HUES6 (cell line): ENCODE results near the gene ESRRB.
A peak's percentile ranks its signal among the peaks of the same experiment; 100 is the strongest.

Source experiments
- H3K27ac ChIP-seq: 2 replicates; pipeline ENCODE4 v1.7.0; 2013; ENCODE audit warnings: low read depth, mild to moderate bottlenecking, low read length, inconsistent platforms
- H3K27me3 ChIP-seq: 2 replicates; pipeline ENCODE4 v1.6.1; 2013; ENCODE audit warnings: low read length; ENCODE audit not compliant: control insufficient read depth, insufficient read depth
- H3K36me3 ChIP-seq: 2 replicates; pipeline ENCODE4 v1.6.1; 2013; ENCODE audit warnings: low read length; ENCODE audit not compliant: control insufficient read depth, insufficient read depth
- H3K4me1 ChIP-seq: 2 replicates; pipeline ENCODE4 v1.6.1; 2013; ENCODE audit warnings: low read length; ENCODE audit not compliant: control insufficient read depth, insufficient read depth
- H3K4me3 ChIP-seq: 2 replicates; pipeline ENCODE4 v1.5.1; 2013; ENCODE audit warnings: low read depth, low read length
- H3K9ac ChIP-seq: one replicate; pipeline ENCODE4 v1.6.1; 2013; ENCODE audit warnings: mild to moderate bottlenecking, low read length
- H3K9me3 ChIP-seq: 2 replicates; pipeline ENCODE4 v1.6.1; 2013; ENCODE audit warnings: low read depth, low read length; ENCODE audit not compliant: control insufficient read depth, insufficient read depth

The ESRRB gene

GRCh38 chr14:76375947-76376404 lies at the start of gene ESRRB:
Gene ESRRB, plus strand, starts transcription at chr14:76376137. Its CDS starts 265 bp downstream, at chr14:76376402.
- peak within 1 kb of the TSS; percentile 22 for H3K9ac ChIP-seq
- no peak within 1 kb of the TSS for H3K27ac ChIP-seq
- peaks cover 100% of the 10 kb centered on the region for H3K27me3 ChIP-seq
- peak within 1 kb of the TSS; percentile 76 for H3K4me3 ChIP-seq
- no peaks in the 10 kb centered on the region for H3K36me3 ChIP-seq
- peaks cover 10% of the 10 kb centered on the region; the same call in 1 of the 2 replicates for H3K4me1 ChIP-seq
- H3K9me3 ChIP-seq = no peaks in the 10 kb centered on the region

- Histone ChIP-seq H3K4me3 (no peak overlapping the region), H3K9ac (no peak overlapping the region), H3K36me3 (no peaks in the 10 kb centered on the region), H3K27ac (no peak overlapping the region), H3K9me3 (no peaks in the 10 kb centered on the region), H3K4me1 (peaks cover 24% of the 10 kb centered on the region), H3K27me3 (peaks cover 36% of the 10 kb centered on the region)
Observed at GRCh38 chr14:76326918-76327689, 48.8 kb upstream of the ESRRB start.

DNA sequence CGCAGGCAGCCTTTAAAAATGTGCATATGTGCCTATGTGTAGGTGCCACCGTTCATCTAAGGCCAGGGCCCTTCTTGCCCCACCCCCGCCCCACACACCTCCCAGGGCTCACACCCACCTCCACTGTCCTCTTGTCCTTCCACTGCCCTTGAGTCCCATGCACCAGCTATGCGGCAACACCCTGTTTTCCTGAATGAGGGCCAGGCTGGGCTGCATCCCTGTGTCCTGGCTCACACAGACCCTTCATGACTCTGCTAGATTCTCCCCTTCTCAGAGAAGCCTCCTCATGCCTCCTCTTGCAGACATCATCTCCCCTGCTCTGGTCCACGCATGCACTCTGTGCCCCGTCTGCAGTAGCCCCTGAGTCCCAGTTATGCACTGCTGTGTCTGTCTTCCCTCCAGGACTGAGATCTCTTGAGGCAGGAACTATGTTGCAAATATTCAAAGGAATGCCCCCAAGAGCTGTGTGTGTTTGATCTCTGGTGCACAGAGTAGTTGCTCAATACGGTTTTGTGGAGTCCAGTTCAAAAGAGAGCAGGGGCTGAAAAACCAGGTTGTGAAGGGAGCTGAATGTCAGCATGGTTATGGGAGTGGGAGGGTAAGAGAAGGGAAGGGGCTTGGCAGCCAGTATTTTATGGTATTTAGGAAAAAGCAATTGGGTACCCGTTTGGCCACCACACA lies 47.3 kb upstream of the ESRRB start:
- Histone ChIP-seq H3K27me3 (peaks cover 36% of the 10 kb centered on the region), H3K9ac (no peak overlapping the region)

GRCh38 chr14:76329154-76329928 lies 46.6 kb upstream of the ESRRB start:
- Histone ChIP-seq H3K4me3 (peak overlapping the region; percentile 53), H3K9ac (no peak overlapping the region), H3K4me1 (peaks cover 26% of the 10 kb centered on the region), H3K36me3 (no peaks in the 10 kb centered on the region), H3K9me3 (no peaks in the 10 kb centered on the region), H3K27ac (no peak overlapping the region), H3K27me3 (peaks cover 36% of the 10 kb centered on the region)

More for the DNA sequence above, 47.3 kb upstream of the ESRRB start:
- no peaks in the 10 kb centered on the region for H3K9me3 ChIP-seq
- no peak overlapping the region for H3K27ac ChIP-seq
- no peaks in the 10 kb centered on the region for H3K36me3 ChIP-seq
- H3K4me1 ChIP-seq = peaks cover 24% of the 10 kb centered on the region
- peak overlapping the region; percentile 53; the same call in 1 of the 2 replicates for H3K4me3 ChIP-seq

DNA sequence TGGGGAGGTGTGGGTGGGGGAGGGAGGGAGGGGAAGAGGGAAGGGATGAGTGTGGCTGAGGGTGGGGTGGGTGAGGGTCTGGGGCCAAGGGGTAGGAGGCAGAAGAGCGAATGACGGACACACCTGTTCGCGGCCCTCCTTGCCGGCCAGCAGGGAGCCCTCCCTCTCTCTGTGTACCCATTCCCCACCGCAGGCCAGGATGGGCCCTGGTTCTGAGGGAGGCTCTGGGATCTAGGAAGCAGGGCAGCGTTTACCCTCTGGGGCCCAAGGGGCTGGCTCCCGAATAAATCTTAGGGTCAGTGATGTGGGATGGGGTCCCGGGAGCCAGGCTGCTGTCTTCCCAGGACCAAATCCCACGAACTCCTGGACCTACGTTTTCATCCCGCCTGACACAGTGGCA lies 46.0 kb upstream of the ESRRB start:
- peaks cover 36% of the 10 kb centered on the region for H3K27me3 ChIP-seq
- peak overlapping the region; percentile 53 for H3K4me3 ChIP-seq
- peaks cover 31% of the 10 kb centered on the region for H3K4me1 ChIP-seq

GRCh38 chr14:76330411-76331327 lies 45.3 kb upstream of the ESRRB start:
- Histone ChIP-seq H3K4me3 (peak overlapping the region; percentile 7; the same call in 1 of the 2 replicates), H3K27ac (no peak overlapping the region), H3K27me3 (peaks cover 36% of the 10 kb centered on the region), H3K9ac (no peak overlapping the region), H3K4me1 (peaks cover 31% of the 10 kb centered on the region), H3K9me3 (no peaks in the 10 kb centered on the region), H3K36me3 (no peaks in the 10 kb centered on the region)

More for the DNA sequence above, 46.0 kb upstream of the ESRRB start:
- H3K36me3 ChIP-seq = no peaks in the 10 kb centered on the region
- H3K9ac ChIP-seq = no peak overlapping the region
- no peak overlapping the region for H3K27ac ChIP-seq
- no peaks in the 10 kb centered on the region for H3K9me3 ChIP-seq

GRCh38 chr14:76331328-76332011 lies 44.5 kb upstream of the ESRRB start:
- Histone ChIP-seq H3K4me1 (peaks cover 33% of the 10 kb centered on the region), H3K27ac (no peak overlapping the region), H3K4me3 (no peak overlapping the region), H3K9ac (no peak overlapping the region), H3K36me3 (no peaks in the 10 kb centered on the region), H3K9me3 (no peaks in the 10 kb centered on the region), H3K27me3 (peaks cover 36% of the 10 kb centered on the region)

DNA sequence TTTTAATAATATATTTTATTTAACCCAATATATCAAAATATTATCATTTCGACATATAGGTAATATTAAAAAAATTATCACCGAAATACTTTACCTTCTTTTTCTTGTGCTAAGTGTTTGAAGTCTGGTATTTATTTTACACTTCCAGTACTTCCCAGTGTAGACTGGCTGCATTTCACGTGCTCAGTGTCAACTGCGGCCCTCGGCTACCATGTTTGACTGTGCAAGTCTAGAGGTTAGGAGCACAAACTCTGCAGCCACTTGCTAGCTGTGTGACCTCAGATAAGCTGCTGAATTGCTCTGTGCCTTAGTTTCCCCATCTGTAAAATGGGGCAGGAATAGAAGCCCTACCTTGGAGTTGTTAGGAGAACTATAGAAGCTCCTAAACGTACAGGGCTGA lies 42.3 kb upstream of the ESRRB start:
- Histone ChIP-seq H3K27me3 (peaks cover 27% of the 10 kb centered on the region), H3K27ac (no peak overlapping the region), H3K4me3 (no peak overlapping the region), H3K4me1 (peaks cover 32% of the 10 kb centered on the region), H3K36me3 (no peaks in the 10 kb centered on the region), H3K9me3 (no peaks in the 10 kb centered on the region), H3K9ac (no peak overlapping the region)

- H3K4me3 ChIP-seq = no peak overlapping the region
- no peak overlapping the region for H3K27ac ChIP-seq
- no peak overlapping the region for H3K9ac ChIP-seq
- no peaks in the 10 kb centered on the region for H3K9me3 ChIP-seq
- no peaks in the 10 kb centered on the region for H3K36me3 ChIP-seq
- peaks cover 21% of the 10 kb centered on the region for H3K27me3 ChIP-seq
- peaks cover 26% of the 10 kb centered on the region for H3K4me1 ChIP-seq
Observed at GRCh38 chr14:76334316-76334715, 41.6 kb upstream of the ESRRB start.

GRCh38 chr14:76336876-76337275 lies 39.1 kb upstream of the ESRRB start:
- Histone ChIP-seq H3K9ac (no peak overlapping the region), H3K4me3 (no peak overlapping the region), H3K27me3 (no peaks in the 10 kb centered on the region; the same call in 1 of the 2 replicates), H3K4me1 (peaks cover 16% of the 10 kb centered on the region), H3K9me3 (no peaks in the 10 kb centered on the region), H3K36me3 (no peaks in the 10 kb centered on the region), H3K27ac (no peak overlapping the region)
